IMR-90 (cell line): Measurements from ENCODE around the gene PDZD7. TPM values are rescaled to one million over a fixed set of nuclear protein-coding genes. Genes with fewer than 3 reads are reported as not detected.

Experiments used
- ATAC-seq: fragments of 200-7000 bp; cut with Tn5 transposase; 2 replicates; pipeline ENCODE4 v1.9.1; 2020; ENCODE audit warnings: low read depth, mild to moderate bottlenecking, moderate library complexity
- BruUV-seq: library from RNA; stranded (reverse); fragments of 400-500 nt; replicated peaks from 2 replicates; lab custom pipeline; 2021; lab: Mats Ljungman, UMichigan
- CTCF ChIA-PET: fragments of 300-600 bp; formaldehyde crosslinking; extraction: SDS; loops from one replicate; lab custom pipeline; 2021; ENCODE audit warnings: antibody characterized with exemption; lab: Yijun Ruan, JAX
- POLR2A ChIA-PET: fragments of 300-600 bp; sonication (Branson Sonifier 250); formaldehyde crosslinking; loops from one replicate; lab custom pipeline; 2022; ENCODE audit warnings: antibody characterized with exemption; ENCODE audit not compliant: unreplicated experiment; lab: Charles Lee
- DNase-seq: peaks from one replicate; pipeline ENCODE4 v3.0.0; 2013
- H2AFZ ChIP-seq: replicated peaks from 2 replicates; pipeline ENCODE3; 2013; ENCODE audit warnings: low read length, mild to moderate bottlenecking; ENCODE audit not compliant: poor library complexity
- H2AK5ac ChIP-seq: 2 replicates; pipeline ENCODE4 v1.6.1; 2013; ENCODE audit warnings: low read depth, low read length, inconsistent platforms
- H2AK9ac ChIP-seq: replicated peaks from 2 replicates; pipeline ENCODE3; 2013; ENCODE audit warnings: mild to moderate bottlenecking, low read depth, low read length, moderate library complexity; ENCODE audit not compliant: poor library complexity
- H2BK120ac ChIP-seq: 2 replicates; pipeline ENCODE4 v1.6.1; 2013; ENCODE audit warnings: low read depth, low read length, inconsistent platforms
- H2BK15ac ChIP-seq: 3 replicates; pipeline ENCODE4 v1.6.1; 2013; ENCODE audit warnings: low read depth, low read length, inconsistent platforms
- H2BK20ac ChIP-seq: 2 replicates; pipeline ENCODE4 v1.6.1; 2013; ENCODE audit warnings: low read depth, mild to moderate bottlenecking, inconsistent platforms, low read length, moderate library complexity
- H2BK5ac ChIP-seq: 2 replicates; pipeline ENCODE4 v1.6.1; 2013; ENCODE audit warnings: mild to moderate bottlenecking, low read depth, low read length, inconsistent platforms; ENCODE audit not compliant: poor library complexity, severe bottlenecking
- H3K14ac ChIP-seq: replicated peaks from 2 replicates; pipeline ENCODE4 v1.6.1; 2013; ENCODE audit warnings: low read depth, low read length, inconsistent platforms
- H3K18ac ChIP-seq: 2 replicates; pipeline ENCODE4 v1.6.1; 2013; ENCODE audit warnings: low read depth, low read length, control low read depth
- H3K23ac ChIP-seq: 2 replicates; pipeline ENCODE4 v1.6.1; 2013; ENCODE audit warnings: low read depth, low read length, inconsistent platforms
- H3K27ac ChIP-seq: 2 replicates; pipeline ENCODE4 v1.5.1; 2013; ENCODE audit warnings: mild to moderate bottlenecking, control low read depth, low read length; ENCODE audit not compliant: insufficient read depth
- H3K27me3 ChIP-seq: 2 replicates; pipeline ENCODE4 v1.6.1; 2013; ENCODE audit warnings: low read length; ENCODE audit not compliant: control insufficient read depth, insufficient read depth
- H3K36me3 ChIP-seq: 2 replicates; pipeline ENCODE4 v1.6.1; 2013; ENCODE audit warnings: low read length, mixed read lengths; ENCODE audit not compliant: control insufficient read depth, insufficient read depth
- H3K4ac ChIP-seq: 2 replicates; pipeline ENCODE4 v1.6.1; 2013; ENCODE audit warnings: low read depth, low read length, inconsistent platforms
- H3K4me1 ChIP-seq: 2 replicates; pipeline ENCODE4 v1.6.1; 2013; ENCODE audit warnings: low read length, mixed read lengths; ENCODE audit not compliant: control insufficient read depth, insufficient read depth
- H3K4me2 ChIP-seq: 2 replicates; pipeline ENCODE4 v1.6.1; 2013; ENCODE audit warnings: low read depth, mild to moderate bottlenecking, control low read depth, low read length, moderate library complexity
- H3K4me3 ChIP-seq: 2 replicates; pipeline ENCODE4 v1.5.1; 2013; ENCODE audit warnings: low read depth, mild to moderate bottlenecking, control low read depth, low read length, moderate library complexity; ENCODE audit not compliant: insufficient read depth
- H3K56ac ChIP-seq: 2 replicates; pipeline ENCODE4 v1.6.1; 2013; ENCODE audit warnings: low read length, inconsistent platforms; ENCODE audit not compliant: insufficient read depth; ENCODE audit errors: extremely low read depth
- H3K79me1 ChIP-seq, 2 experiments: 2 replicates each; pipeline ENCODE4 v1.6.1; 2013; ENCODE audit warnings: low read length in 2 of 2, inconsistent platforms in 1 of 2, low read depth in 1 of 2
- H3K9ac ChIP-seq: 2 replicates; pipeline ENCODE4 v1.6.1; 2013; ENCODE audit warnings: low read depth, low read length, control low read depth
- H3K9me1 ChIP-seq: 2 replicates; pipeline ENCODE4 v1.6.1; 2013; ENCODE audit warnings: low read length, inconsistent platforms; ENCODE audit not compliant: insufficient read depth
- H3K9me3 ChIP-seq: 2 replicates; pipeline ENCODE4 v1.6.1; 2013; ENCODE audit warnings: low read length; ENCODE audit not compliant: control insufficient read depth, insufficient read depth
- H4K20me1 ChIP-seq: 2 replicates; pipeline ENCODE4 v1.6.1; 2013; ENCODE audit warnings: low read length, inconsistent platforms; ENCODE audit not compliant: insufficient read depth
- H4K5ac ChIP-seq: 2 replicates; pipeline ENCODE4 v1.6.1; 2013; ENCODE audit warnings: mild to moderate bottlenecking, low read depth, low read length, control low read depth
- H4K8ac ChIP-seq, 2 experiments: 2 replicates each; pipeline ENCODE4 v1.6.1; 2013; ENCODE audit warnings: low read depth in 2 of 2, low read length in 2 of 2, control low read depth in 1 of 2, inconsistent platforms in 1 of 2
- H4K91ac ChIP-seq: 2 replicates; pipeline ENCODE4 v1.6.1; 2013; ENCODE audit warnings: low read depth, low read length, inconsistent platforms; ENCODE audit not compliant: insufficient read depth
- BHLHE40 ChIP-seq: fragments of 150-350 bp; IDR thresholded peaks from 2 replicates; pipeline ENCODE4 v1.6.1; 2016; ENCODE audit warnings: mild to moderate bottlenecking, low read depth, low read length
- MAFK ChIP-seq: IDR thresholded peaks from 2 replicates; pipeline ENCODE4 v1.6.1; 2012; ENCODE audit warnings: low read depth, low read length, improper control_type of control experiment
- WGBS, 2 experiments: methylation state at CpG; one replicate each; pipeline versions ENCODE4 v1.1.5 to v1.1.7; 2013; ENCODE audit warnings: missing lambda C conversion rate in 2 of 2; ENCODE audit not compliant: insufficient read length in 1 of 2; ENCODE audit errors: extremely low coverage in 2 of 2; 5-methylcytosine and 5-hydroxymethylcytosine counted together
- dilution Hi-C: fragments of 300-500 bp; cut with HindIII; formaldehyde crosslinking; loops from one replicate; pipeline ENCODE4 v1.14.3; 2018; ENCODE audit warnings: low sequenced_read_pairs; ENCODE audit not compliant: unreplicated experiment
- in situ Hi-C: fragments of 300-500 bp; cut with MboI; formaldehyde crosslinking; loops from 3 replicates; pipeline ENCODE4 v1.14.3; 2019; ENCODE audit warnings: low sequenced_read_pairs, inconsistent platforms, mixed read lengths
- intact Hi-C: fragments of 100-400 bp; cut with micrococcal nuclease; formaldehyde crosslinking; loops from 2 replicates; pipeline ENCODE4 v1.10.0; 2022
- polyA plus RNA-seq, 3 experiments: library from polyadenylated mRNA; depleted of rRNA; stranded (reverse); fragments of >200 nt; gene quantifications; 2 replicates each; pipeline ENCODE4 v1.2.3, GENCODE V29; 2012; ENCODE audit warnings: low replicate concordance in 1 of 3
- total RNA-seq: library from RNA; depleted of rRNA; stranded (reverse); fragments of >200 nt; gene quantifications from 2 replicates; pipeline ENCODE4 v1.2.3, GENCODE V29; 2012

The PDZD7 gene
- total and polyA plus RNA-seq, 2 of the 4 experiments (the other 2 are of a cell fraction): 0.90 to 1.5 TPM

DNA sequence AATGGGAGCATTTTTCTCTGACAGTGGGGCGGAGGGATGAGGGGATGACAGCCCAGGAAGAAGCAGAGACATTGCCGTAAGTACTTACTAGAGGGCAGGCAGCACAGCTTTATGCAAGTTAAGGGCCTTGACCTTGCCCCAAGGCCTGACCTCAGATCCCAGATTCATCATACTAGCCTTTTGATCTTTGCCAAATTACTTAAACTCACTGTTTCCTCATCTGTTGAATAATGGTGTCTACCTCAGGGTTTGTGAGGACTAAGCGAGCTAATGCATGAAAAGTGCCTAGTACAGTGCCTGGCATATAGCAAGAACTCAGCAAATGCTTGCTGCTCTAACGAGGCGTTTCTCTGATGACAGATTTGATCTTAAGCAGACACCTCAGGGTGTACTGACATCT is 65.1 kb downstream of the PDZD7 start:
- Histone ChIP-seq H4K5ac (no peak overlapping the region), H4K20me1 (no peaks in the 10 kb centered on the region), H2BK5ac (no peak overlapping the region), H3K4ac (no peak overlapping the region), H3K18ac (no peak overlapping the region), H3K79me1 (0 out of 4 replicates have a peak, but pooled peaks cover 0 to 5% of the 10 kb centered on the region in 2 experiments), H3K23ac (no peak overlapping the region), H3K9me1 (peaks cover 12% of the 10 kb centered on the region; the same call in 1 of the 2 replicates), H3K14ac (no peak overlapping the region), H4K91ac (no peak overlapping the region), H3K4me2 (no peak overlapping the region), H2AK5ac (no peak overlapping the region), H3K9me3 (no peaks in the 10 kb centered on the region), H3K56ac (no peak overlapping the region), H3K27me3 (no peaks in the 10 kb centered on the region), H3K9ac (no peak overlapping the region), H2BK15ac (no peak overlapping the region), H2AFZ (no peak overlapping the region), H2BK120ac (no peak overlapping the region), H2BK20ac (no peak overlapping the region), H3K4me1 (peaks cover 6% of the 10 kb centered on the region), H3K27ac (no peak overlapping the region), H3K4me3 (no peak overlapping the region), H4K8ac (no peak overlapping the region), H2AK9ac (no peak overlapping the region), H3K36me3 (peaks cover 13% of the 10 kb centered on the region)
- no peak for ATAC-seq
- POLR2A ChIA-PET: no interaction called here
- CTCF ChIA-PET: no interaction called here
- WGBS, 2 experiments: no CpG with 5 or more reads among the region's 5 CpGs
- no peak for TF ChIP-seq MAFK
- TF ChIP-seq BHLHE40: no peak
- intact Hi-C loops (no loop called here), dilution Hi-C loops (no loop called here), in situ Hi-C loops (no loop called here)
- no TSS peak for BruUV-seq
- DNase-seq: no peak
